Kidney epithelial cell (primary cell): ENCODE data around the gene CAVIN1. TPM values are rescaled to one million over a fixed set of nuclear protein-coding genes. Genes with fewer than 3 reads are reported as not detected.

Experiments used
- DNase-seq: peaks from one replicate; pipeline ENCODE4 v3.0.0-alpha.2; 2010; ENCODE audit warnings: low read depth
- H3K27me3 ChIP-seq: 2 replicates; pipeline ENCODE4 v1.6.0; 2011; ENCODE audit warnings: low read length; ENCODE audit not compliant: control insufficient read depth, insufficient read depth
- H3K36me3 ChIP-seq: 2 replicates; pipeline ENCODE4 v1.5.1; 2011; ENCODE audit warnings: low read length; ENCODE audit not compliant: control insufficient read depth, insufficient read depth
- H3K4me3 ChIP-seq: 2 replicates; pipeline ENCODE4 v1.5.1; 2011; ENCODE audit warnings: low read depth, mild to moderate bottlenecking, control low read depth, low read length
- total RNA-seq: library from RNA; depleted of rRNA; stranded (reverse); fragments of >200 nt; gene quantifications from 2 replicates; pipeline ENCODE4 v1.2.3, GENCODE V29; 2015
- TF ChIP-seq, protein P1 (sequence below): IDR thresholded peaks from 2 replicates; pipeline ENCODE4 v1.5.1; 2011; ENCODE audit warnings: mild to moderate bottlenecking, moderate library complexity, low read length, control low read depth, inconsistent platforms; ENCODE audit not compliant: insufficient read depth, poor library complexity, severe bottlenecking

The CAVIN1 gene
- total RNA-seq, 1 donor from 2014 or later: 70.2 TPM

DNA sequence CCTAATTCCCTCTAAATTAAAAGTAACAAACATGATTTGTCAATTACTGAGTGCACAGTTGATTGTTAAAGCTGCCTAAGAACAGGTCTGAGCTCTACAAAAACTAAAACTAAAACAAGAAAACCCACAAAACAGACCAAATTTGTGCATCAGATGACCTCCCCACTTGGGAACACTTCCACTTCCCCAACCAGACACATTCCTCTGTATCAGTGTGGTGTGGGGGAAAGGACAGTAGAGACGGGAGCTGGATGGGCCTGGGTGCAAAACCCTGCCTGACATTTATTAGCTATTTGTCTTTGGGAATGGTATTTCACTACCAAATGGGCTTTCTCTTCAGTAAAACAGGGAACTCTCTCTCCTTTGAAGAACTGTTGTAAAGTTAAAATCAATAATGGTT is 64.6 kb downstream of the CAVIN1 start:
- no peak for DNase-seq
- TF ChIP-seq, protein P1, sequence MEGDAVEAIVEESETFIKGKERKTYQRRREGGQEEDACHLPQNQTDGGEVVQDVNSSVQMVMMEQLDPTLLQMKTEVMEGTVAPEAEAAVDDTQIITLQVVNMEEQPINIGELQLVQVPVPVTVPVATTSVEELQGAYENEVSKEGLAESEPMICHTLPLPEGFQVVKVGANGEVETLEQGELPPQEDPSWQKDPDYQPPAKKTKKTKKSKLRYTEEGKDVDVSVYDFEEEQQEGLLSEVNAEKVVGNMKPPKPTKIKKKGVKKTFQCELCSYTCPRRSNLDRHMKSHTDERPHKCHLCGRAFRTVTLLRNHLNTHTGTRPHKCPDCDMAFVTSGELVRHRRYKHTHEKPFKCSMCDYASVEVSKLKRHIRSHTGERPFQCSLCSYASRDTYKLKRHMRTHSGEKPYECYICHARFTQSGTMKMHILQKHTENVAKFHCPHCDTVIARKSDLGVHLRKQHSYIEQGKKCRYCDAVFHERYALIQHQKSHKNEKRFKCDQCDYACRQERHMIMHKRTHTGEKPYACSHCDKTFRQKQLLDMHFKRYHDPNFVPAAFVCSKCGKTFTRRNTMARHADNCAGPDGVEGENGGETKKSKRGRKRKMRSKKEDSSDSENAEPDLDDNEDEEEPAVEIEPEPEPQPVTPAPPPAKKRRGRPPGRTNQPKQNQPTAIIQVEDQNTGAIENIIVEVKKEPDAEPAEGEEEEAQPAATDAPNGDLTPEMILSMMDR: no peak
- H3K4me3 ChIP-seq: no peak overlapping the region
- no peaks in the 10 kb centered on the region for H3K36me3 ChIP-seq
- H3K27me3 ChIP-seq: no peaks in the 10 kb centered on the region

DNA sequence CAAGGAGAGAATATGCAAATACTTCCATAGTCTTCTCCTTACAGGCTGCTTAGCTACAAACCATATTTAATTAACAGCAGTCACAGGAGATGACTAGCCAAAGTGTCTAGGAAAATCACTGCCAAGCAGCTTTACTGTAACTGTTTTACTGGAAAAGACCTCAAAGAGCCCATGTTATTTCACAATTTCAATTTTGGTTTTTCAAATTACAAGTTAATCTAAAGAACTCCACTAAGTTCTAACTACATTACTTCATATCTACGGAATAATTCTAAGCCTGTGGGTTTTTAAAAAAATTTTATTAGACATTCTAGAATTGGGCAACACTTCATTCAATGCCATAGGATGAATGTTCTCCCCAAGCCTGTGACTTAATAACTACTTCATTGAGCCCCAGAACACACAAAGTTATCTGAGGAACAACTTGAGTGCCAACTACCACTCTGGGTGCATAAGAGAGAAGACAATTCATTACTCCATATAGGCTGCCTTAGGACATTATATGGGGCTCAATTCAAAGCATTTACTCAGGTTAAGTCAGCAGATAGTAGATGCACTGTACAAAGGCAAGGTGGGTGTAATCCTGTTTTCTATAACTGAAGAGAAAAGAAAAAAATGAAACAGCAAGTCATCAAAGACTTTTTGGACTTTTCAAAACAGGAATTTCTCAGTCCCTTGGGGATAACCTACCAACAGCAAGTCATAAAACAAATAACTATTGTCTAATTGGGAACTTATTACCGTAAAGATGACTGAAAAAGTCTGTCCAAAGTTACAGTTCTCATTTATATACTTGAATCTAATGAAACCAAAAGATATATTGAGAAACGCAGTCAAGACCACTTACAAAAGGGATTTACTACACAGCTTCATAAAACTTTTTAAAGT is 67.9 kb downstream of the CAVIN1 start:
- Histone ChIP-seq H3K27me3 (no peaks in the 10 kb centered on the region), H3K36me3 (no peaks in the 10 kb centered on the region), H3K4me3 (no peak overlapping the region)
- no peak for DNase-seq
- TF ChIP-seq, protein P1: no peak

Other genes with a start within 250 kb of the CAVIN1 start
- 0.14 TPM in 1 of 2 replicates, not detected in the other for gene KCNH4, start 242.1 kb downstream of the CAVIN1 start, total RNA-seq
- gene HCRT, start 237.8 kb downstream of the CAVIN1 start, total RNA-seq: not detected in 2 replicates
- 26.7 and 45.8 TPM in 2 replicates for gene GHDC, start 228.8 kb downstream of the CAVIN1 start, total RNA-seq
- 27.5 and 29.6 TPM in 2 replicates for gene STAT5B, start 146.9 kb downstream of the CAVIN1 start, total RNA-seq
- 11.4 and 24.4 TPM in 2 replicates for gene STAT5A, start 134.8 kb downstream of the CAVIN1 start, total RNA-seq
- gene STAT3, start 34.8 kb downstream of the CAVIN1 start, total RNA-seq: 74.9 and 80.8 TPM in 2 replicates
- 43.9 and 46.4 TPM in 2 replicates for gene ATP6V0A1, start 35.6 kb upstream of the CAVIN1 start, total RNA-seq
- gene NAGLU, start 113.0 kb upstream of the CAVIN1 start, total RNA-seq: 46.2 and 49.2 TPM in 2 replicates
- gene HSD17B1, start 129.7 kb upstream of the CAVIN1 start, total RNA-seq: 0.34 and 1.8 TPM in 2 replicates
- 26.8 and 34.3 TPM in 2 replicates for gene COASY, start 138.9 kb upstream of the CAVIN1 start, total RNA-seq
- gene MLX, start 143.8 kb upstream of the CAVIN1 start, total RNA-seq: 33.9 and 35.9 TPM in 2 replicates
- gene PSMC3IP, start 154.5 kb upstream of the CAVIN1 start, total RNA-seq: 3.9 and 7.9 TPM in 2 replicates
- 64.9 and 68.2 TPM in 2 replicates for gene RETREG3, start 186.1 kb upstream of the CAVIN1 start, total RNA-seq
- 37.6 and 56.1 TPM in 2 replicates for gene TUBG1, start 186.4 kb upstream of the CAVIN1 start, total RNA-seq
- gene TUBG2, start 236.0 kb upstream of the CAVIN1 start, total RNA-seq: 11.3 and 15.0 TPM in 2 replicates